ENCODE data around the gene SLC17A3. TPM values are rescaled to one million over a fixed set of nuclear protein-coding genes. Genes with fewer than 3 reads are reported as not detected.

Gene SLC17A3
- polyA plus RNA-seq, 3 donors, result 0.50 to 1.5 (median 0.96) TPM

- no peak for DNase-seq (ENCODE audit: low read depth in 3 of 3, low spot score in 2 of 3)
Observed at GRCh38 chr6:25842526-25842925, 31.5 kb downstream of the SLC17A3 start.

GRCh38 chr6:25835442-25836283 is 38.4 kb downstream of the SLC17A3 start:
- no peak for DNase-seq (ENCODE audit: low read depth in 3 of 3, low spot score in 2 of 3)

- no peak for DNase-seq (ENCODE audit: low read depth in 3 of 3, low spot score in 2 of 3)
Observed at GRCh38 chr6:25834950-25835349, 39.1 kb downstream of the SLC17A3 start.

GRCh38 chr6:25833136-25833535 is 40.9 kb downstream of the SLC17A3 start:
- DNase-seq (ENCODE audit: low read depth in 3 of 3, low spot score in 2 of 3), result no peak

GRCh38 chr6:25832670-25833069 is 41.4 kb downstream of the SLC17A3 start:
- no peak for DNase-seq (ENCODE audit: low read depth in 3 of 3, low spot score in 2 of 3)

- DNase-seq (ENCODE audit: low read depth in 3 of 3, low spot score in 2 of 3), result no peak
Observed at GRCh38 chr6:25832307-25832662, 41.8 kb downstream of the SLC17A3 start.

- DNase-seq (ENCODE audit: low read depth in 3 of 3, low spot score in 2 of 3), result no peak
Observed at GRCh38 chr6:25831532-25832306, 42.3 kb downstream of the SLC17A3 start, which contains the start of gene SLC17A1. TSS of gene SLC17A1 (minus strand) at chr6:25832052. CDS start at chr6:25830557, 1,495 bp downstream.

DNA sequence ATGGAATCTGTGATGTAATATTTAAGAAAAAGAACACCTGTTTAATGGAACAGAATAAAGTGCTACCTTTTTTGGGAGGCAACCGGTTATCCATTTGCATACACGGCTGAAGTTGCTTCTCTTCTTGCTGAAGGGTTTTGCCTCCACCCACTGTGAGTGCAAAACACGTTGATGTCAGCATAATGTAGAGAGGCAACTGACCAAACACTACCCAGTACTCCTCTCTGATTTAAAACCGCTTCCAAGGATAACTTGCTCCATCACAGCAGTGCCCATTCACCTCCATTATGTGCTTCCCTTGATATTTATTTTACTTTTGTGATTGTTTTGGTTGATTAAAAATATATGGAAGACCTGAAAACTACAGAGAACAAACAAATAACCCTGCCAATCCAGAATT is 43.6 kb downstream of the SLC17A3 start:
- no peak for DNase-seq (ENCODE audit: low read depth in 3 of 3, low spot score in 2 of 3)

DNA sequence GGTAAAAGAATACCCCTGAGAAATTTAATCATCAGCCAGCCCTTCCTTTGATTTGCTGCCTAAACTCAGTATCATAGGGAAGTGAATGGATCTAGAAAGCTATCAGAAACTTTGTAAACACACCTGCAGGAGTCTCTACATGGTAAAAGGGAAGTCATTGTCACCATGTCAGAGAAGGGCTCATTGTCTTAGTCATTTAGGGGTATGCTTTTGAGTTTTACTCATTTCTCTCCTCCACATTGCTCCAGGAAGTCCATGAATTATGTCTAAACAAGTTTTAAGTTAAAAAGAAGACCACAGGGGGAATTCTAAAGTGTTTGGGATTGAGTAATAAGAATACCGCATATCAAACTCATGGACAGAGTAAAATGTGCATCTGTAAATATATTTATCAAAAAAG is 44.7 kb downstream of the SLC17A3 start:
- DNase-seq (ENCODE audit: low read depth in 3 of 3, low spot score in 2 of 3), result no peak

DNA sequence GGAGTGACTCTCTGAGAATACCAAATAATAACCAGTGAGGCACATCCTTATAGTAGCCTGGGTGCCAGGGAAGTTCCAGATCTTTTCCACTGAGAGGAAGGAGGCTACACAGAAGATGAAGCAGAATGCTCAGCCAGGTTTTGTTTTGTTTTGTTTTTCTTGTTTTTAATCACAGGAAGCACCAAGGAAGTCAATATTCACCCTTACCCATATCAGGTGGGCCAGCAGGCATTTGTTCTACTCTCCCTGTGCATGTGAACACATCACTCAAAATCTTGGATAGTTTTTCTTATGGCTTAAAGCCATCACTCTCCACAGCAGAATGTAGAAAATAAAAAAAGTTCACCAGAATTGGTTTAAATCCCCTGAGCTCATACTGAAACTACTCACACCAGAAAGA is 52.7 kb downstream of the SLC17A3 start:
- no peak for DNase-seq (ENCODE audit: low read depth in 3 of 3, low spot score in 2 of 3)

GRCh38 chr6:25816252-25816651 is 57.8 kb downstream of the SLC17A3 start:
- DNase-seq (ENCODE audit: low read depth in 3 of 3, low spot score in 2 of 3), result no peak

DNA sequence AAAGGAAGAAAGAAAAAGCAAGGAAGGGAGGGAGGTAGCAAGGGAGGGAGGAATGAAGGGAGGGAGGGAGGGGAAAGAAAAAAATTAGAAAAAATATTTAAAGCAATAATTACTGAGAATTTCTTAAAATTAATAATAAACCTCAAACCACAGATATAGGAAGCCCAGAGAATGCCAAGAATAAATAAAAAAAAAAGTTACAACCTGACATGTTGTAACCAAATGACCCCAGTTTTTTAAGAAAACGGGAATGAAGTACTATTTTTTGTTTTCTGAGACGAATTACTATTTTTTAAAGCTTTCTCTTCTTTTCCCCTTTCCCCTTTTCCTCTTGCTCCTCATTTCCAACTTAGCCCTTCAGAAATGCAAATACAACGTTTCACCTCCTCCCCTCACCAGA is 58.8 kb downstream of the SLC17A3 start:
- no peak for DNase-seq (ENCODE audit: low read depth in 3 of 3, low spot score in 2 of 3)

DNA sequence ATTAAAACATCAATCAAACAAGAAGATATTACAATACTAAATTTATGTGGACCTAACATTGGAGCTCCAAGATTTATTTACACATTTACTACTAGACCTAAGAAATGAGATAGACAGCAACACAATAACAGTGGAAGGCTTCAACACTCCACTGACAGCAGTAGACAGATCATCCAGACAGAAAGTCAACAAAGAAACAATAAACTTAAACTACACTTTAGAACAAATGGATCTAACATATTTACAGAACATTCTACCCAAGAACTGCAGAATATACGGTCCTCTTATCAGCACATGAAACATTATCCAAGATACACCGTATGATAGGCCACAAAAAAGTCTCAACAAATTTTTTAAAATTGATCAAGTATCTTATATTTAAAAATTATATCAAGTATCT is 69.2 kb downstream of the SLC17A3 start:
- no peak for DNase-seq (ENCODE audit: low read depth in 3 of 3, low spot score in 2 of 3)

DNA sequence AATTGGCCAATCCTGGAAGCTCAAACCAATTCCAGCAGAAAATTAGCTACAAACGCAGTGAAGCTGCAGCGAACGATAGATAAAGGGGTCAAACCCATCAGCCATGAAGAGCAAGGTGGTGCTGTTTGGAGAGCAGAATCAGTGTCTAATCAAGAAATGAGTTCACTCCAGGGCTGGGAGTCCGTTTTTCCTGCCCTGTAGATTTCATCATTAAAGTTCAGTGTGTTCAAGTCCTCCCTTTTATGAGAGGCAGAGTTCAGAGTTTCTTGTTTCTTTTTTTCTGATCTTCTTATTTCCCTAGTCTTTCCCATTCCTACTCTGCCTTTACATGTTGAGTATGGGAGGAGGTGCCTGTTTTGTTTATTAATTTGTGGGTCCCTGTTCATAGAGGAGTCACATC is 72.6 kb downstream of the SLC17A3 start:
- no peak for DNase-seq (ENCODE audit: low read depth in 3 of 3, low spot score in 2 of 3)

Other genes starting within 250 kb of the SLC17A3 start
- under 1 TPM; 0.35 to 0.55 (median 0.44) TPM for gene SCGN, start 222.0 kb downstream of the SLC17A3 start, polyA plus RNA-seq (ENCODE audit: insufficient read length in 3 of 3)
- gene SLC17A4, start 119.5 kb downstream of the SLC17A3 start, polyA plus RNA-seq (ENCODE audit: insufficient read length in 3 of 3), result 1 to 10 TPM; 1.0 to 1.4 (median 1.3) TPM
- gene SLC17A1, start 42.2 kb downstream of the SLC17A3 start, polyA plus RNA-seq (ENCODE audit: insufficient read length in 3 of 3), result 10 to 100 TPM; 21.8 to 35.7 (median 33.5) TPM
- under 1 TPM; 0.35 to 0.74 (median 0.58) TPM for gene SLC17A2, start 56.4 kb upstream of the SLC17A3 start, polyA plus RNA-seq (ENCODE audit: insufficient read length in 3 of 3)
- gene TRIM38, start 88.6 kb upstream of the SLC17A3 start, polyA plus RNA-seq (ENCODE audit: insufficient read length in 3 of 3), result 10 to 100 TPM in 1 of 3 donors, 1 to 10 TPM in 2; 7.8 to 10.3 (median 10.0) TPM
- gene HFE, start 213.2 kb upstream of the SLC17A3 start, polyA plus RNA-seq (ENCODE audit: insufficient read length in 3 of 3), result 1 to 10 TPM; 8.3 to 8.8 (median 8.3) TPM